Glutamatergic neuron (in vitro differentiated cells): ENCODE results near the gene ERGIC1. TPM values are rescaled to one million over a fixed set of nuclear protein-coding genes. Genes with fewer than 3 reads are reported as not detected.

Experiments
- DNase-seq: peaks from one replicate; pipeline ENCODE4 v3.0.0; 2022
- H3K27ac Mint-ChIP-seq: one replicate; pipeline ENCODE4 v1.8.0; 2020; ENCODE audit warnings: mild to moderate bottlenecking, mixed read lengths, inconsistent platforms; ENCODE audit not compliant: unreplicated experiment
- H3K27me3 Mint-ChIP-seq: one replicate; pipeline ENCODE4 v1.8.0; 2020; ENCODE audit warnings: mild to moderate bottlenecking, moderate library complexity, mixed read lengths, inconsistent platforms; ENCODE audit not compliant: unreplicated experiment
- H3K36me3 Mint-ChIP-seq: one replicate; pipeline ENCODE4 v1.8.0; 2020; ENCODE audit warnings: mild to moderate bottlenecking, mixed read lengths, inconsistent platforms; ENCODE audit not compliant: unreplicated experiment
- H3K4me1 Mint-ChIP-seq: one replicate; pipeline ENCODE4 v1.8.0; 2020; ENCODE audit warnings: mild to moderate bottlenecking, low read depth, mixed read lengths, inconsistent platforms; ENCODE audit not compliant: unreplicated experiment
- H3K4me3 Mint-ChIP-seq: one replicate; pipeline ENCODE4 v1.8.0; 2020; ENCODE audit warnings: mild to moderate bottlenecking, mixed read lengths, inconsistent platforms; ENCODE audit not compliant: unreplicated experiment
- H3K9me3 Mint-ChIP-seq: one replicate; pipeline ENCODE4 v1.8.0; 2020; ENCODE audit warnings: mild to moderate bottlenecking, moderate library complexity, mixed read lengths, inconsistent platforms; ENCODE audit not compliant: unreplicated experiment
- CTCF ChIP-seq: fragments of 200-600 bp; sonication (generic); IDR thresholded peaks from one replicate; pipeline ENCODE4 v1.5.0; 2021; ENCODE audit not compliant: partially characterized antibody, unreplicated experiment
- total RNA-seq: library from RNA; stranded (reverse); fragmentation: NEBNext Ultra II Directional; extraction: Animal tissue kit (Norgen Biotek cat#: 25700); gene quantifications from one replicate; pipeline ENCODE4 v1.2.1, GENCODE V29; 2021; ENCODE audit not compliant: unreplicated experiment

The ERGIC1 gene
- total RNA-seq, 1 donor from 2014 or later: 76.2 TPM

DNA sequence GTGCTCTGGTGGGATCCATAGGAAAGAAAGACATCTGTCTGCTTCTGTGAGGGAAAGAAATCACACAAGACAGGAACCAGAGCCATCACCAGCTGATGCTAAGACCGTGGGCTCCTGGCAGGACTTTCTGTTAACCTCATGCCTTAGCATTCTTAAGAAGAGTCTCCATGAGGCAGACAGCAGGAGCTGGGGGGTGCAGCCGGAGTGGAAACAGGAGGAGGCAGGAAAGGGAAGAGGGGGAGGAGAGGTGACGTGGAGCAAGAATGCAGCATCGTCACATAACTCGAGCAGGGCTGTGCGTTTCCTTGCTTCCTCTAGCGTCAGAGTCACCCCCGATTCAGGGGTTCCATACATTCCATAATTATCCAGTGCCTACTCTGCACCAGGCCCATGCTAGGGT lies 53.6 kb downstream of the ERGIC1 start:
- Mint-ChIP-seq H3K9me3 (no peaks in the 10 kb centered on the region), H3K27ac (no peak overlapping the region), H3K36me3 (peaks cover 11% of the 10 kb centered on the region), H3K27me3 (peaks cover 7% of the 10 kb centered on the region), H3K4me1 (peaks cover 6% of the 10 kb centered on the region), H3K4me3 (no peak overlapping the region)
- TF ChIP-seq CTCF: no peak
- no peak for DNase-seq

GRCh38 chr5:172890659-172891058 lies 56.6 kb downstream of the ERGIC1 start:
- Mint-ChIP-seq H3K27ac (no peak overlapping the region), H3K27me3 (peaks cover 5% of the 10 kb centered on the region), H3K9me3 (no peaks in the 10 kb centered on the region), H3K4me1 (peaks cover 6% of the 10 kb centered on the region), H3K36me3 (no peaks in the 10 kb centered on the region), H3K4me3 (no peak overlapping the region)
- no peak for DNase-seq
- no peak for TF ChIP-seq CTCF

- Mint-ChIP-seq H3K27me3 (peaks cover 6% of the 10 kb centered on the region), H3K4me1 (peaks cover 6% of the 10 kb centered on the region), H3K4me3 (no peak overlapping the region), H3K27ac (no peak overlapping the region), H3K9me3 (peaks cover under 1% of the 10 kb centered on the region), H3K36me3 (no peaks in the 10 kb centered on the region)
- no peak for TF ChIP-seq CTCF
- DNase-seq: no peak
These were observed 57.8 kb downstream of the ERGIC1 start for GRCh38 chr5:172891716-172892421.

- no peak overlapping the region for H3K4me3 Mint-ChIP-seq
- peaks cover under 1% of the 10 kb centered on the region for H3K4me1 Mint-ChIP-seq
- no peak for DNase-seq
- no peak for TF ChIP-seq CTCF
- no peak overlapping the region for H3K27ac Mint-ChIP-seq
- H3K36me3 Mint-ChIP-seq: no peaks in the 10 kb centered on the region
- peaks cover 4% of the 10 kb centered on the region for H3K9me3 Mint-ChIP-seq
- H3K27me3 Mint-ChIP-seq: peaks cover 4% of the 10 kb centered on the region
These were observed 58.7 kb downstream of the ERGIC1 start for GRCh38 chr5:172892713-172893112.

- H3K27ac Mint-ChIP-seq: no peak overlapping the region
- DNase-seq: no peak
- no peaks in the 10 kb centered on the region for H3K36me3 Mint-ChIP-seq
These were observed 60.8 kb downstream of the ERGIC1 start for GRCh38 chr5:172894767-172895388.

More at GRCh38 chr5:172894767-172895388, 60.8 kb downstream of the ERGIC1 start:
- TF ChIP-seq CTCF: no peak
- no peak overlapping the region for H3K4me3 Mint-ChIP-seq
- no peaks in the 10 kb centered on the region for H3K4me1 Mint-ChIP-seq
- H3K27me3 Mint-ChIP-seq: peaks cover 4% of the 10 kb centered on the region
- H3K9me3 Mint-ChIP-seq: peaks cover 4% of the 10 kb centered on the region
